A549 (cell line): Measurements from ENCODE around the gene DPEP1. TPM values are rescaled to one million over a fixed set of nuclear protein-coding genes. Genes with fewer than 3 reads are reported as not detected.
A peak's percentile ranks its signal among the peaks of the same experiment; 100 is the strongest.

ENCODE experiments used
- ATAC-seq, 2 experiments: fragments of 200-7000 bp in 1 of 2; fragments of >200 bp in 1 of 2; cut with Nextera tagmentation in 1 of 2; cut with Tn5 transposase in 1 of 2; 3 replicates each; pipeline versions ENCODE4 v1.8.0 to v1.9.1; 2018 to 2020; ENCODE audit warnings: mild to moderate bottlenecking in 1 of 2, moderate library complexity in 1 of 2
- CTCF ChIA-PET: fragments of 300-600 bp; sonication (Branson Sonifier 250); formaldehyde crosslinking; extraction: SDS; loops from one replicate; lab custom pipeline; 2021; ENCODE audit warnings: antibody characterized with exemption, inconsistent platforms; lab: Yijun Ruan, JAX
- POLR2A ChIA-PET: fragments of 350-600 bp; formaldehyde crosslinking; extraction: SDS; loops from one replicate; lab custom pipeline; 2021; ENCODE audit warnings: antibody characterized with exemption, inconsistent platforms; lab: Yijun Ruan, JAX
- DNase-seq, 2 experiments: peaks; one replicate each; pipeline versions ENCODE4 v3.0.0 to v3.0.0-alpha.2; 2011 to 2016; ENCODE audit warnings: low read depth in 1 of 2, low spot score in 1 of 2
- FAIRE-seq: peaks from 2 replicates; lab custom pipeline; 2011; peaks lifted over from hg19 to GRCh38; lab: Jason Lieb, UNC
- H3K27ac ChIP-seq, 2 experiments: fragments of >200 bp; sonication (Bioruptor Twin); formaldehyde crosslinking; 3 replicates each; pipeline ENCODE4 v1.5.1; 2016 to 2017
- H3K4me1 ChIP-seq: fragments of >200 bp; sonication (Bioruptor Twin); formaldehyde crosslinking; 3 replicates; pipeline ENCODE4 v1.6.1; 2016
- H3K4me2 ChIP-seq: fragments of >200 bp; sonication (Bioruptor Twin); formaldehyde crosslinking; 3 replicates; pipeline ENCODE4 v1.6.1; 2016
- H3K4me3 ChIP-seq: fragments of >200 bp; sonication (Bioruptor Twin); formaldehyde crosslinking; 3 replicates; pipeline ENCODE4 v1.5.1; 2016
- H3K9me3 ChIP-seq: fragments of >200 bp; sonication (Bioruptor Twin); formaldehyde crosslinking; 3 replicates; pipeline ENCODE4 v1.6.1; 2016
- ATOH8 ChIP-seq: fragments of 250-450 bp; sonication (Bioruptor Pico); IDR thresholded peaks from 2 replicates; pipeline ENCODE4 v1.5.0; 2020; ENCODE audit warnings: low read depth, mild to moderate bottlenecking, moderate library complexity
- BHLHE40 ChIP-seq: IDR thresholded peaks from 2 replicates; pipeline ENCODE4 v1.6.1; 2012; ENCODE audit warnings: low read depth, low read length, inconsistent platforms
- CTCF ChIP-seq: fragments of >200 bp; sonication (Bioruptor Twin); formaldehyde crosslinking; IDR thresholded peaks from 3 replicates; pipeline ENCODE4 v1.5.1; 2016
- ELK1 ChIP-seq: fragments of 150-350 bp; IDR thresholded peaks from 2 replicates; pipeline ENCODE4 v1.6.1; 2014; ENCODE audit warnings: low read depth, mild to moderate bottlenecking, low read length
- HOXB13 ChIP-seq: fragments of 250-450 bp; sonication (Bioruptor Pico); IDR thresholded peaks from 2 replicates; pipeline ENCODE4 v1.5.0; 2020; ENCODE audit warnings: low read depth, mild to moderate bottlenecking, moderate library complexity
- JUNB ChIP-seq: fragments of >200 bp; sonication (Bioruptor Twin); formaldehyde crosslinking; IDR thresholded peaks from 2 replicates; pipeline ENCODE4 v1.6.1; 2016
- KDM1A ChIP-seq: fragments of 200-600 bp; sonication (generic); IDR thresholded peaks from 2 replicates; pipeline ENCODE4 v1.6.1; 2016; ENCODE audit warnings: low read depth, mild to moderate bottlenecking
- KDM5A ChIP-seq: fragments of 200-600 bp; sonication (generic); IDR thresholded peaks from 2 replicates; pipeline ENCODE4 v1.6.1; 2016; ENCODE audit warnings: antibody characterized with exemption, mild to moderate bottlenecking
- MYC ChIP-seq: IDR thresholded peaks from 2 replicates; pipeline ENCODE4 v1.6.1; 2012; ENCODE audit warnings: mild to moderate bottlenecking, inconsistent platforms, low read length, improper control_type of control experiment, borderline replicate concordance
- PBX3 ChIP-seq: IDR thresholded peaks from 2 replicates; pipeline ENCODE4 v1.6.1; 2012
- RCOR1 ChIP-seq: fragments of 150-350 bp; IDR thresholded peaks from 2 replicates; pipeline ENCODE4 v1.6.1; 2014; ENCODE audit warnings: antibody characterized with exemption, low read length, low read depth
- REST ChIP-seq: fragments of 200-600 bp; sonication (generic); IDR thresholded peaks from 2 replicates; pipeline ENCODE4 v1.6.1; 2016; ENCODE audit warnings: antibody characterized with exemption, mild to moderate bottlenecking, moderate library complexity
- RFX5 ChIP-seq: fragments of 450-650 bp; IDR thresholded peaks from 2 replicates; pipeline ENCODE4 v1.7.1; 2014; ENCODE audit warnings: antibody characterized with exemption, mild to moderate bottlenecking, moderate library complexity
- RNF2 ChIP-seq: fragments of 200-600 bp; sonication (generic); IDR thresholded peaks from 2 replicates; pipeline ENCODE4 v1.6.1; 2016; ENCODE audit warnings: low read depth, mild to moderate bottlenecking, antibody characterized with exemption, moderate library complexity, borderline replicate concordance
- TFCP2L1 ChIP-seq: fragments of 250-450 bp; sonication (Bioruptor Pico); IDR thresholded peaks from 2 replicates; pipeline ENCODE4 v1.5.0; 2021; ENCODE audit warnings: mild to moderate bottlenecking
- USF2 ChIP-seq: fragments of 450-650 bp; IDR thresholded peaks from 2 replicates; pipeline ENCODE4 v1.6.1; 2014; ENCODE audit warnings: antibody characterized with exemption
- ZFP36 ChIP-seq: fragments of 450-650 bp; IDR thresholded peaks from 2 replicates; pipeline ENCODE4 v1.6.1; 2014; ENCODE audit warnings: borderline replicate concordance; ENCODE audit not compliant: partially characterized antibody
- ZNF302 ChIP-seq: fragments of 250-450 bp; sonication (Bioruptor Pico); IDR thresholded peaks from 2 replicates; pipeline ENCODE4 v1.9.0; 2021; ENCODE audit warnings: inconsistent platforms, mild to moderate bottlenecking, moderate library complexity
- WGBS: methylation state at CpG from one replicate; pipeline ENCODE4 v1.1.6; 2017; ENCODE audit errors: missing lambda C conversion rate; 5-methylcytosine and 5-hydroxymethylcytosine counted together
- polyA plus RNA-seq, 4 experiments: library from polyadenylated mRNA; depleted of rRNA in 3 of 4; stranded (reverse); fragments of >200 nt; fragmentation: RNase III in 1 of 4; extraction: RNeasy Plus Mini Kit Qiagen cat#74134 plus additional on column Dnase treatment in 1 of 4; gene quantifications; 2 replicates in 3 of 4; 3 replicates in 1 of 4; pipeline ENCODE4 v1.2.3, GENCODE V29; 2011 to 2017

Gene DPEP1
- polyA plus RNA-seq, 2 of the 4 experiments (the other 2 are of a cell fraction), result 1.3 to 1.5 TPM

- TF ChIP-seq RFX5 (no peak), ZFP36 (peak; percentile 90), BHLHE40 (no peak), ZNF302 (CRISPR knock-in tag) (no peak)
- ChIA-PET POLR2A (no interaction called here), CTCF (interaction anchor here (1.3 kb wide), 1 partner anchor 11 kb away, joined by 3 read pairs; no protein-coding TSS in a partner anchor)
- 75% methylated on average over 2 of the region's 2 CpGs for WGBS
- DNase-seq (no peak), FAIRE-seq (no peak), ATAC-seq (no peak)
- Histone ChIP-seq H3K4me2 (no peak overlapping the region), H3K9me3 (peaks cover 24% of the 10 kb centered on the region), H3K27ac (no peak overlapping the region), H3K4me3 (no peak overlapping the region), H3K4me1 (no peaks in the 10 kb centered on the region)
These were observed 64.8 kb downstream of the DPEP1 start for GRCh38 chr16:89678258-89678657.

- H3K4me3 ChIP-seq, result peak overlapping the region; percentile 70; the same call in 2 of the 3 replicates
- peaks cover 11% of the 10 kb centered on the region for H3K4me1 ChIP-seq
- ChIA-PET CTCF (interaction anchor here (1.2 to 2.3 kb wide), 4 partner anchors 14 to 71 kb away, joined by 3 to 12 read pairs (median 6); no protein-coding TSS in a partner anchor), POLR2A (interaction anchor here (0.6 to 1.5 kb wide), 13 partner anchors 11 to 236 kb away, joined by 3 to 26 read pairs (median 5); partner anchors contain the start of genes CHMP1A, SPATA2L and SPATA33)
- TF ChIP-seq MYC (no peak), REST (no peak), PBX3 (no peak), CTCF (no peak)
- ATAC-seq, result no peak
- peak overlapping the region; percentile 91 for H3K4me2 ChIP-seq
- WGBS, result 75% methylated on average over 1 of the region's 1 CpG
- FAIRE-seq, result no peak
- peaks cover 9% of the 10 kb centered on the region for H3K9me3 ChIP-seq
- peak overlapping the region in 1 of 2 experiments; percentile 96; a peak in 2 of 6 replicates for H3K27ac ChIP-seq
- DNase-seq, result no peak
These were observed 72.5 kb downstream of the DPEP1 start for GRCh38 chr16:89685916-89686315.

- peak; percentile 87 to 89 for DNase-seq
- H3K4me3 ChIP-seq, result peak within 1 kb of the TSS; percentile 70
- peaks cover 11% of the 10 kb centered on the region for H3K4me1 ChIP-seq
- ChIA-PET CTCF (interaction anchor here (0.9 to 2.3 kb wide), 4 partner anchors 13 to 71 kb away, joined by 3 to 12 read pairs (median 6); no protein-coding TSS in a partner anchor), POLR2A (interaction anchor here (0.6 to 1.5 kb wide), 14 partner anchors 10 to 236 kb away, joined by 3 to 26 read pairs (median 5); partner anchors contain the start of genes CHMP1A, SPATA2L and SPATA33)
- ATAC-seq, result peak; percentile 81 to 89
- peak within 1 kb of the TSS; percentile 91 for H3K4me2 ChIP-seq
- H3K9me3 ChIP-seq, result peaks cover 9% of the 10 kb centered on the region
- FAIRE-seq, result peak; percentile 39
- 0% methylated on average over 23 of the region's 67 CpGs for WGBS
- H3K27ac ChIP-seq, result peak within 1 kb of the TSS; percentile 96 to 99
- TF ChIP-seq ZNF302 (CRISPR knock-in tag) (no peak), KDM1A (no peak), JUNB (no peak), CTCF (no peak), HOXB13 (peak; percentile 84), RCOR1 (no peak), RNF2 (no peak), TFCP2L1 (CRISPR knock-in tag) (peak; percentile 88; the same call in 1 of the 2 replicates), KDM5A (peak; percentile 66), USF2 (no peak), ATOH8 (CRISPR knock-in tag) (peak; percentile 89), ELK1 (no peak)
These were observed 73.2 kb downstream of the DPEP1 start, which contains the start of gene CDK10 for GRCh38 chr16:89686520-89687091. Gene CDK10, plus strand, starts transcription at chr16:89686689. Its CDS starts 22 bp downstream, at chr16:89686711.
